ENCODE data around the gene PXT1.
A peak's percentile ranks its signal among the peaks of the same experiment; 100 is the strongest.

Gene PXT1

GRCh38 chr6:36387440-36388303 lies 55.0 kb downstream of the PXT1 start, which contains the start of gene ETV7:
ETV7 (minus strand) TSS chr6:36387669; CDS start chr6:36387541, 128 bp downstream.
- no peak for DNase-seq

- peak; percentile 43 for DNase-seq
Measured at GRCh38 chr6:36386495-36387439, 55.9 kb downstream of the PXT1 start.

GRCh38 chr6:36384095-36384494 lies 58.6 kb downstream of the PXT1 start:
- no peak for DNase-seq

GRCh38 chr6:36383606-36384005 lies 59.0 kb downstream of the PXT1 start:
- DNase-seq = no peak

- DNase-seq = no peak
Measured at GRCh38 chr6:36382976-36383375, 59.7 kb downstream of the PXT1 start.

- no peak for DNase-seq
Measured at GRCh38 chr6:36381502-36382389, 60.9 kb downstream of the PXT1 start.

GRCh38 chr6:36380166-36380565 lies 62.5 kb downstream of the PXT1 start:
- no peak for DNase-seq

- no peak for DNase-seq
Measured at GRCh38 chr6:36378936-36379335, 63.7 kb downstream of the PXT1 start.

GRCh38 chr6:36378243-36378920 lies 64.3 kb downstream of the PXT1 start:
- no peak for DNase-seq

- DNase-seq = no peak
Measured at GRCh38 chr6:36377594-36377993, 65.1 kb downstream of the PXT1 start.

- no peak for DNase-seq
Measured at GRCh38 chr6:36376742-36377141, 65.9 kb downstream of the PXT1 start.

GRCh38 chr6:36376183-36376582 lies 66.5 kb downstream of the PXT1 start:
- DNase-seq = no peak

GRCh38 chr6:36375644-36376155 lies 67.0 kb downstream of the PXT1 start:
- DNase-seq = no peak

GRCh38 chr6:36374972-36375371 lies 67.7 kb downstream of the PXT1 start:
- no peak for DNase-seq

GRCh38 chr6:36374194-36374593 lies 68.5 kb downstream of the PXT1 start:
- DNase-seq = no peak

- DNase-seq = no peak
Measured at GRCh38 chr6:36373368-36374019, 69.2 kb downstream of the PXT1 start.

- no peak for DNase-seq
Measured at GRCh38 chr6:36372088-36372487, 70.6 kb downstream of the PXT1 start.

GRCh38 chr6:36371211-36371610 lies 71.4 kb downstream of the PXT1 start:
- no peak for DNase-seq

GRCh38 chr6:36370638-36371037 lies 72.0 kb downstream of the PXT1 start:
- no peak for DNase-seq

- DNase-seq = peak; percentile 91
Measured at GRCh38 chr6:36368921-36369865, 73.5 kb downstream of the PXT1 start.

Measured in NCI-H226 (cell line).